Kidney tubule cell (primary cell): ENCODE measurements around the gene ADAM8.
"Not testable (repeated sequence)": the region's sequence is repeated elsewhere in the genome, so short reads cannot be mapped to it uniquely, and the experiment has no call there.

ENCODE experiments used
- DNase-seq: peaks from one replicate; pipeline ENCODE4 v3.0.0-alpha.2; 2018; ENCODE audit warnings: low spot score

ADAM8 gene

DNA sequence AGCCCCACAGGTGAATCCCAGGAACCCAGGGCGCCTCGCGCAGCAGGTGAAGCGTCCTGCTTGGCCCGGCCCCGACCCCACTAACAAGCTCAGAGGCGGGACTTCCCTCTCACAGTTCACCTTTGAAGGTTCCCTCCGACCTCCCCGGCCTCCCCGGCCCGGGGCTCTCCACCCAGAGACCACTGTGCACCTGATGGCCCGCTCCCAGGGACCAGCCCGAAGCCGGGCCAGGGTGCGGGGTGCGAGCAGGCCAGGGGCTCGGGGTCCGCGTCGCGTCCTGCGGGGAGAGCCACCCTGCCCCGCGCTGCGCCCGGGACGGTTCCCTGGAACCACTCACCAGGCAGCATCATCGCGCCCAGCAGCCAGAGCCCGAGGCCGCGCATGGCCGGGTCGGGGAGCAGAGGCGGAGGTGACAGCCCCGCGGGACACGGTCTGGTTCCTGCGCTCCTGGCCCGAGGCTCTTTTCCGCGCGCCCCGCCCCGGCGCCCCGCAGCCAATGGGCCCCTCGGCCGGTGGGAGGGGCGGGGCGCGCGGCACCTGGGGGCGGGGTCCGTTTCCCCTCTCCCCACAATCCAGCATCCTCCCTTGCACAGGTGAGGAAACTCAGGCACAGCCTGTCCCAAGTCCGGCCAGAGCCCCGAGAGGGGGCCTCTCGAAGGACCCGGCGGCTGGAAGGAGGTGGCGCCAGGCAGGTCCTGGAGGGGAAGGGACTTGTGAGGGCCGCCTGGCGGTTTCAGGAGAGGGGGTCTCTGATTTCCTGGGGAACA is at the start of gene ADAM8:
Gene ADAM8 (minus strand): TSS at position 434 of the 767 bp plus-strand sequence. CDS start 51 bp downstream, at position 383.
- DNase-seq, result peak; percentile 69

DNA sequence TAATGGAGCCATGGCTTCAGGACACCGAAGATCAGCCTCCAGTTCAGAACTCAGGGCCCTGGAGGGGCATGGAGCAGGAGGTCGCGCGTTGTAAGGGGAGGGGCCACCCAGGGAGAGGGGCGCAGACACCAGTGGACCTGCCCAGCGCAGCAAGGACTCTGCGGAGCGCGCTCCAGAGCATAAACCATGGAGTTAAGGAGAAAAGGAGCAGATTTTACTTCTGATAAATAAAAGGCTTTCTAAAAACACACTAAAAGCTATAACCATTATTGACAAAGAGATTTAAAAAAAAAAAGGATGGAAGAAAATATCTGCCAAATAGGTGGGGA is 49.5 kb upstream of the ADAM8 start:
- no peak for DNase-seq

DNA sequence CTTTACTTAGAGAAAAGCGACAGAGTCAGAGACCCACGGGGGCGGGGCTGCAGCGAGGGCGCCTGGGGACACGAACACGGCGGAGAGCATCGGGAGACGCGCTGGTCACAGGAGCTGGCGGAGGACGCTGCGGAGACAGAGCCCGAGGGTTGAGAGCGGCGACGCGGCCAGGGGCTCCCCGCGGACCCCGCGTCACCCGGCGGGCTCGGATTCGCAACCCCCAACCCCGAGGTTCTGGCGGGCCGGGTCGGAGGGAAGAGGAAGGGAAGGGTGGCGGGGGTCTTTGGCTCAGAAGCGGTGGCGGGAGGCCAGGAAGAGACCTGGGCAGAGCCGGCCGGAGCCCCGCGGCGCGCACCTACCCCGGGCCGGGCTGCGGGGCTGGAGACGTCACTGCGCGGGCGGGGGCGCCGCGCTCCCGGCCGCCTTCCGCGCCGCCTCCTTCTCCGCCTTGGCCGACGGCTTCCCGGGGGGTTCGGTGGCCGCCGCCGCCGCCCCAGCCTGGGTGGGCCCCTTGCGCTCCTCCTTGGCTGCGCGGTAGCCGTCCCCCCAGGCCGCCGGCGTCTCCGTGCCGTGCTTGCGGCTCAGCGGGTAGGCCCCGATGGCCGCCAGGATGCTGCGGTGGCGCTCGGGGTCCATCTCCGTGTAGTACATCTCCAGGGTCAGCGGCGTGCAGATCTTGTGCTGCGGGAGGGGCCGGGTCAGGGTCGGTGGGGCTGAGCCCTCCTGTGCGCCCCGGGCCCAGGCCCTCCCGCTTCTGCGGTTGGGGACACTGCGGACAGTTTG is 49.0 kb upstream of the ADAM8 start:
- no peak for DNase-seq

DNA sequence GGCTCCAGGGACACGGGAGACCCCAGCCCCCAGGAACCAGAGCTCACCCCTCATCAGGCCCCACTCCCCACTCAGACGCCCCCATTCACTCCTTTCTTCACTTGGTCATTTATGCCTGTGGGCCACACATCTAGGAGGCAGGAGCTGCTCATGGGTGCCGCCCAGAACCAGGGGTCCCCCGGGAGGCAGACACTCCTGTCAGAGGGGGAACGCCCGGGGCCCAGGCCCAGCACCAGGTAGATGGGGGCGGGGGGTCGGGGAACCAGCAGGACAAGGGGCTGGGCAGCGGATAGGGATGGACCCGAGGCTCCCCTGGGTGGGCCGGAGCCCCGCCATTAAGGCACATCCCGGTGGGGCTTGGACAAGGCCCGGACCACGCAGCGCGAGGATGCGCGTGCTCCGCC is 48.2 kb upstream of the ADAM8 start:
- no peak for DNase-seq

GRCh38 chr10:133324198-133324792 is 47.6 kb upstream of the ADAM8 start:
- DNase-seq, result peak; percentile 59

- not testable (repeated sequence) for DNase-seq
Observed at GRCh38 chr10:133322064-133322709, 45.5 kb upstream of the ADAM8 start.

DNA sequence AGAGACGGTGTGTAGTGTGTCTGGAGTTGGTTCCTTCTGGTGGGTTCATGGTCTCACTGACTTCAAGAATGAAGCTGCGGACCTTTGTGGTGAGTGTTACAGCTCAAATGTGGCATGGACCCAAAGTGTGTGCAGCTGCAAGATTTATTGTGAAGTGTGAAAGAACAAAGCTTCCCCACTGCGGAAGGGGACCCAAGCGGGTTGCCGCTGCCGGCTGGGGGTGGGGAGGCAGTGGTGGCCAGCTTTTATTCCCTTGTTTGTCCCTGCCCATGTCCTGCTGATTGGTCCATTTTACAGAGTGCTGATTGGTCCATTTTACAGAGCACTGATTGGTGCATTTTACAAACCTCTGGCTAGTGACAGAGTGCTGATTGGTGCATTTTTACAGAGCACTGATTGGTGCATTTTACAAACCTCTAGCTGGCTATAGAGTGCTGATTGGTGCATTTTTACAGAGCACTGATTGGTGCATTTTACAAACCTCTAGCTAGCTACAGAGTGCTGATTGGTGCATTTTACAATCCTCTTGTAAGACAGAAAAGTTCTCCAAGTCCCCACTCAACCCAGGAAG is 44.3 kb upstream of the ADAM8 start:
- not testable (repeated sequence) for DNase-seq

DNA sequence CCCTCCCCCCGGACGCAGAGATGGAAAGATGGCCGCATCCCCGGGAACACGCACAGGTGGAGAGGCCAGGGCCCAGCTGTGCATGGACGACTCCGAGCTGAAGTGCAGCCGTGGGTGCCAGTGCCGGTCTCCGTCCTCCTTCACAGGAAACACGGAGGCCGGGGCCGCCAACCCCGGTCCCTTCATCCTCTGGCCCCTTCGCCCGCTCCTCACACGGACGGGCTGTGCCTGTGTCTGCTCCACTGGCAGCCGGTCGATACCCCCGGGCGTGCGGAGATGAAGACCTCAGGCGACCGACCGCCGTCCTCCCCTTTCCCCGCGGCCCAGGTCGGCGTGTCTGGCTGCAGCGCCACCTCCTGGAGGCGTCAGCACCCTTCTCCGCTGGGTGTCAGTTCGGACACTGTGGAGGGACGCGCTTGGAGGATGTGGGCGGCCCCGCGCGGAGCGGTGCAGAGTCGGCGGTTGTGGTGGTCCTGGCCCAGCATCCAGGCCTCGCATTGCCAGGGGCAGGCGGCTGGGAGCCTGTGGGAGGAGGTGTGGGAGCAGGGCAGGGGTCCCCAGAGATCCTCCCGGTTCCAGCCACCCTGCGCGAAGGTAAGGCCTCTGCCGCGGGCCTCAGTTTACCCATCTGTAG is 41.9 kb upstream of the ADAM8 start:
- DNase-seq, result peak; percentile 72

GRCh38 chr10:133316732-133317131 is 40.1 kb upstream of the ADAM8 start:
- no peak for DNase-seq

- DNase-seq, result no peak
Observed at GRCh38 chr10:133316266-133316665, 39.6 kb upstream of the ADAM8 start.

GRCh38 chr10:133315847-133316246 is 39.2 kb upstream of the ADAM8 start:
- no peak for DNase-seq

- DNase-seq, result no peak
Observed at GRCh38 chr10:133314911-133315310, 38.2 kb upstream of the ADAM8 start.

GRCh38 chr10:133313192-133313591 is 36.5 kb upstream of the ADAM8 start:
- no peak for DNase-seq

DNA sequence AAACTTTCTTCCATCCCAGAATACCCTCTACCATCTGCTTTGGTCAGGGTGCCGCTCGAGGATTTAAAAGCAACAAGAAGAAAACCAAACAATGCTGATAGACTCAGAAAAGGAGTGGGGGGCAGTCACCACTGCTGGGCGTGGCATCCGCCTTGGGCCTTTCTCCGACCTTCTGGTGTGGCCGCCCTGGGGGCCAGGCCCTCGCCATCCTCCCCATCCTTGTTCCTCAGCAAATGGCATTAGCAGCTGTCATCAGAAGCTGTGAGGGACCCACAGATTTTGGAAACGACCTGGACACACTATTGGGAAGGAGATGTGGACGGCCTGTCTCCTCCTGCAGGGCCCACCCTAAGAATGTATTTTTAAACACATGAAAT is 36.1 kb upstream of the ADAM8 start:
- no peak for DNase-seq

GRCh38 chr10:133312016-133312768 is 35.5 kb upstream of the ADAM8 start:
- no peak for DNase-seq

DNA sequence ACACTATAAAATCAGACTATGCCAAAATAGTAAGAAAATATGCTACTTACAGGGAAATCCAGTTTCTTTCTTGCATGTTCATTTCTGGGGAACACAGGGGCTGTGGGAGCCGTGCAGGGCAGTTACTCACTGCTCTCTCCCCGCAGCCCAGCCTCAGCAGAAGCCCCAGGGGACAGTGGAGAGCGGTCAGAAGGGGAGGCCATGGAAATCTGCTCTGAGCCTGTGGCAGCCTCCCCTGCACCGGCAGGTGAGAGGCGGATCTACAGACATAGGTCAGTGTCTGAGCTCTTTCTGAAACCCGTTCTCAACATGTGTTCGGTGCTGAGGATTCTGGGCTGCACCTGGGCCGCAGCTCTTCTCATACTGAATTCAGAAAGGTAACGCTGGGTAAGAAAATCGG is 34.9 kb upstream of the ADAM8 start:
- DNase-seq, result no peak

- no peak for DNase-seq
Observed at GRCh38 chr10:133310789-133311188, 34.1 kb upstream of the ADAM8 start.

DNA sequence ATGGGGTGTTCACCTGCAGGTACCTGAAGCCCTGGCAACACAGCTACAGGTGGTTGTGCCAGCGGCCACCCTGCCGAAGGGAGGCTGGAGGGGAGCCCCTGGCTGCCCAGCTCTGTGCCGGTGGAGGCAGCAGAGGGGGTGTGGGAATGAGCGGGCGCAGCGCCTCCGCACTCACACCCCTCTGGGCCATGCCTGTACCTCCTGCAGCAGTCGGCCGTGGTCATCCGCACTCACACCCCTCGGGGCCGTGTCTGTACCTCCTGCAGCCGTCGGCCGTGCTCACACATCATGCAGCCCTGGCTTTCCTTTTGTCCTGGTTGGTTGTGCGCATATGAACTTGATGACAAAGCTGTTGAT is 33.7 kb upstream of the ADAM8 start:
- DNase-seq, result no peak

GRCh38 chr10:133309720-133310398 is 33.2 kb upstream of the ADAM8 start:
- no peak for DNase-seq

DNA sequence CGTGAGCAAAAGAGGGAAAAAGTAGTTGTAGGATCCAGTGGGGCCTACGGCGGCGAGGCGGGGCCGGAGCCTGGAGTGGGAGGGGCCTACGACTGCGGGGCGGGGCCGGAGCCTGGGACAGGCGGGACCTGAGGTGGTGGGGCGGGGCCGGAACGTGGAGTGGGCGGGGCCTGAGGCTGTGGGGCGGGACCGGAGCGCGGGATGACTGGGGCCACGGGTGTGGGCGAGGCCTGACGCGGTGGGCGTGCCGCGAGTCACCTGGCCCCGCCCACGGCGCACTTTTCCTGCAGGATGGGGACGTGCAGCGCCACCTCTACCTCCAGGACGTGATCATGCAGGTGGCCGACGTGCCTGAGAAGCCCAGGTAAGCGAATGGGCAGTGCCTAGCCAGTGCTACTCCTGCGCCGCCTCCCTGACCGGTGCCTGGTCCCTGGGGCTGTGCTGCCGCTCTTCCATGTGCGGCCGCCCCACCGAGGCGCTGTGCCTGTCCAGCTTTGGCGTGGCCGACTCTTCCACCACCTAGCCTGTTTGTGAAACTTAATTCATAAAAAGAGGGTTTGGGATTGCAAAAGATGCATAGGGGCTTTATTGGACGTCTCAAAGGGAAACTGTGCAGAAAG is 32.5 kb upstream of the ADAM8 start:
- peak; percentile 91 for DNase-seq
